HFF-Myc (cell line): ENCODE measurements around the gene LGALS7B.

ENCODE experiments used
- DNase-seq: peaks from one replicate; pipeline ENCODE4 v3.0.0-alpha.2; 2011; ENCODE audit warnings: low read depth; ENCODE audit errors: extremely low read depth
- H3K4me3 ChIP-seq: replicated peaks from 2 replicates; pipeline ENCODE4 v1.5.1; 2011; ENCODE audit warnings: low read depth, mild to moderate bottlenecking, control low read depth, low read length
- CTCF ChIP-seq: IDR thresholded peaks from 2 replicates; pipeline ENCODE4 v1.5.1; 2012; ENCODE audit warnings: mild to moderate bottlenecking, low read depth, low read length, control low read depth; ENCODE audit errors: missing control alignments

The LGALS7B gene

GRCh38 chr19:38788478-38789243, at the start of gene LGALS7B:
TSS of gene LGALS7B (plus strand) at chr19:38789200. CDS start at chr19:38789227, 27 bp downstream.
- DNase-seq, result no peak
- no peak within 1 kb of the TSS for H3K4me3 ChIP-seq
- TF ChIP-seq CTCF, result no peak

GRCh38 chr19:38739440-38740256, 49.4 kb upstream of the LGALS7B start:
- no peak overlapping the region for H3K4me3 ChIP-seq

GRCh38 chr19:38740257-38740592, 48.8 kb upstream of the LGALS7B start:
- no peak overlapping the region for H3K4me3 ChIP-seq
- TF ChIP-seq CTCF, result no peak
- no peak for DNase-seq

More at GRCh38 chr19:38739440-38740256, 49.4 kb upstream of the LGALS7B start:
- DNase-seq, result no peak
- TF ChIP-seq CTCF, result no peak

GRCh38 chr19:38740932-38741331, 48.1 kb upstream of the LGALS7B start:
- no peak for DNase-seq
- no peak for TF ChIP-seq CTCF
- no peak overlapping the region for H3K4me3 ChIP-seq

- DNase-seq, result no peak
- no peak for TF ChIP-seq CTCF
- H3K4me3 ChIP-seq, result no peak overlapping the region
These were observed 47.3 kb upstream of the LGALS7B start for GRCh38 chr19:38741670-38742069.

- no peak for TF ChIP-seq CTCF
- no peak for DNase-seq
These were observed 46.7 kb upstream of the LGALS7B start for GRCh38 chr19:38742296-38742695.

More at GRCh38 chr19:38742296-38742695, 46.7 kb upstream of the LGALS7B start:
- no peak overlapping the region for H3K4me3 ChIP-seq
